ENCODE measurements around the gene GNG4. TPM values are rescaled to one million over a fixed set of nuclear protein-coding genes. Genes with fewer than 3 reads are reported as not detected.

GNG4 gene
- total and polyA plus RNA-seq, 9 of the 15 experiments (the other 6 are each of a cell fraction or from before 2014, with no cell fraction given): 0.06 to 0.58 (median 0.08) TPM; not detected in 4

GRCh38 chr1:235504494-235505222 lies 144.9 kb downstream of the GNG4 start (continued):
- no peak for TF ChIP-seq RBM34 (IDR thresholded peaks at IDR 0.05; ENCODE audit: borderline replicate concordance, insufficient read depth, low read length)
- TF ChIP-seq SIN3B (IDR thresholded peaks at IDR 0.05; ENCODE audit: low read depth): peak; percentile 40; the same call in 1 of the 2 replicates
- no peak for TF ChIP-seq RBM17 (IDR thresholded peaks at IDR 0.05; ENCODE audit: borderline replicate concordance, low read depth, low read length)
- peak; percentile 98 for TF ChIP-seq ZNF511 (CRISPR knock-in tag; IDR thresholded peaks at IDR 0.05)
- TF ChIP-seq ZFP91 (CRISPR knock-in tag; IDR thresholded peaks at IDR 0.05): no peak
- TF ChIP-seq ZNF23 (CRISPR knock-in tag; IDR thresholded peaks at IDR 0.05): no peak
- TF ChIP-seq, protein P1, sequence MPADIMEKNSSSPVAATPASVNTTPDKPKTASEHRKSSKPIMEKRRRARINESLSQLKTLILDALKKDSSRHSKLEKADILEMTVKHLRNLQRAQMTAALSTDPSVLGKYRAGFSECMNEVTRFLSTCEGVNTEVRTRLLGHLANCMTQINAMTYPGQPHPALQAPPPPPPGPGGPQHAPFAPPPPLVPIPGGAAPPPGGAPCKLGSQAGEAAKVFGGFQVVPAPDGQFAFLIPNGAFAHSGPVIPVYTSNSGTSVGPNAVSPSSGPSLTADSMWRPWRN (IDR thresholded peaks at IDR 0.05; ENCODE audit: low read depth): peak; percentile 52; the same call in 1 of the 2 replicates
- no peak for TF ChIP-seq ZBTB8A (IDR thresholded peaks at IDR 0.05; ENCODE audit: partially characterized antibody)
- no peak for TF ChIP-seq SFPQ (IDR thresholded peaks at IDR 0.05; ENCODE audit: low read depth, low read length)
- TF ChIP-seq TCF3 (CRISPR knock-in tag; IDR thresholded peaks at IDR 0.05): no peak
- no peak for TF ChIP-seq RBM39 (optimal IDR thresholded peaks at IDR 0.05; ENCODE audit: low read depth, low read length)
- TF ChIP-seq GTF2F1 (IDR thresholded peaks at IDR 0.05; ENCODE audit: low read depth, low read length): no peak; the same call in 1 of the 2 replicates
- no peak for TF ChIP-seq BDP1 (IDR thresholded peaks at IDR 0.05; ENCODE audit: insufficient read depth, insufficient read length)
- TF ChIP-seq, protein P2, sequence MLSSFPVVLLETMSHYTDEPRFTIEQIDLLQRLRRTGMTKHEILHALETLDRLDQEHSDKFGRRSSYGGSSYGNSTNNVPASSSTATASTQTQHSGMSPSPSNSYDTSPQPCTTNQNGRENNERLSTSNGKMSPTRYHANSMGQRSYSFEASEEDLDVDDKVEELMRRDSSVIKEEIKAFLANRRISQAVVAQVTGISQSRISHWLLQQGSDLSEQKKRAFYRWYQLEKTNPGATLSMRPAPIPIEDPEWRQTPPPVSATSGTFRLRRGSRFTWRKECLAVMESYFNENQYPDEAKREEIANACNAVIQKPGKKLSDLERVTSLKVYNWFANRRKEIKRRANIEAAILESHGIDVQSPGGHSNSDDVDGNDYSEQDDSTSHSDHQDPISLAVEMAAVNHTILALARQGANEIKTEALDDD (IDR thresholded peaks at IDR 0.05): no peak
- TF ChIP-seq U2AF1 (optimal IDR thresholded peaks at IDR 0.05; ENCODE audit: low read depth, low read length): peak; percentile 15
- no peak for TF ChIP-seq ZNF444 (CRISPR knock-in tag; IDR thresholded peaks at IDR 0.05)
- no peak for TF ChIP-seq SRSF7 (optimal IDR thresholded peaks at IDR 0.05; ENCODE audit: low read depth, low read length)
- TF ChIP-seq ZNF282 (CRISPR knock-in tag; IDR thresholded peaks at IDR 0.05): no peak
- no peak for TF ChIP-seq SREBF1 (IDR thresholded peaks at IDR 0.05; ENCODE audit: borderline replicate concordance, low read depth, low read length)
- TF ChIP-seq CGGBP1 (CRISPR knock-in tag; IDR thresholded peaks at IDR 0.05): 0 out of 2 replicates have a peak, but pooled peaks have one; percentile 19

Data from K562 (cell line).